Measurements from ENCODE around the gene C10orf120. TPM values are rescaled to one million over a fixed set of nuclear protein-coding genes. Genes with fewer than 3 reads are reported as not detected.

The C10orf120 gene
- total and polyA plus RNA-seq, 2 experiments from 2014 or later: not detected

DNA sequence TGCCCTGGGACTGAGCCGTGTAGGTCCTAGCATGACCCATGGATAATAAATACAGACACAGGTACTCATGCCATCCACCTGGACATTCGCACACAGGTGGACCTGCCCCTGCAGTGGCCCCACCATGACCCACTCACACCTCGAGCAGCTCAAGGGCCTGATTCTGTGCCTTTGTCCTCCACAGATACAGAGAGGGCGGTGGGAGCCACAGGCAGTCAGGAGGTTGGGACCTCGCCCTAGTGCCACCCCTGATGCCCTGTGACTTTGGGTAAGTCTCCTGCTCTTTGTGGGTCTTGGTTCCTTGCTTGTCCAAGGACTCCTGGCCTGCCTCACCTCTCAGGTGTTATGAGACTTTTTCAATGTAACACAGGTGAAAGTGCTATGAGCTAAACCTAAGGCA lies 42.9 kb downstream of the C10orf120 start:
- H3K4me2 ChIP-seq: no peak overlapping the region
- Mint-ChIP-seq H3K9me3 (no peaks in the 10 kb centered on the region), H3K4me3 (no peak overlapping the region), H3K36me3 (ENCODE audit: low read depth) (no peaks in the 10 kb centered on the region), H3K4me1 (peaks cover 3% of the 10 kb centered on the region; the same call in 1 of the 3 replicates), H3K27me3 (ENCODE audit: insufficient read depth, low read depth, poor library complexity) (no peaks in the 10 kb centered on the region), H3K27ac (no peak overlapping the region)
- H3K4me1 ChIP-seq (ENCODE audit: insufficient read depth): no peaks in the 10 kb centered on the region
- H3K27ac ChIP-seq (ENCODE audit: low read depth): no peak overlapping the region
- DNase-seq (ENCODE audit: low spot score) (no peak), ATAC-seq (no peak)
- TF ChIP-seq, protein P1, sequence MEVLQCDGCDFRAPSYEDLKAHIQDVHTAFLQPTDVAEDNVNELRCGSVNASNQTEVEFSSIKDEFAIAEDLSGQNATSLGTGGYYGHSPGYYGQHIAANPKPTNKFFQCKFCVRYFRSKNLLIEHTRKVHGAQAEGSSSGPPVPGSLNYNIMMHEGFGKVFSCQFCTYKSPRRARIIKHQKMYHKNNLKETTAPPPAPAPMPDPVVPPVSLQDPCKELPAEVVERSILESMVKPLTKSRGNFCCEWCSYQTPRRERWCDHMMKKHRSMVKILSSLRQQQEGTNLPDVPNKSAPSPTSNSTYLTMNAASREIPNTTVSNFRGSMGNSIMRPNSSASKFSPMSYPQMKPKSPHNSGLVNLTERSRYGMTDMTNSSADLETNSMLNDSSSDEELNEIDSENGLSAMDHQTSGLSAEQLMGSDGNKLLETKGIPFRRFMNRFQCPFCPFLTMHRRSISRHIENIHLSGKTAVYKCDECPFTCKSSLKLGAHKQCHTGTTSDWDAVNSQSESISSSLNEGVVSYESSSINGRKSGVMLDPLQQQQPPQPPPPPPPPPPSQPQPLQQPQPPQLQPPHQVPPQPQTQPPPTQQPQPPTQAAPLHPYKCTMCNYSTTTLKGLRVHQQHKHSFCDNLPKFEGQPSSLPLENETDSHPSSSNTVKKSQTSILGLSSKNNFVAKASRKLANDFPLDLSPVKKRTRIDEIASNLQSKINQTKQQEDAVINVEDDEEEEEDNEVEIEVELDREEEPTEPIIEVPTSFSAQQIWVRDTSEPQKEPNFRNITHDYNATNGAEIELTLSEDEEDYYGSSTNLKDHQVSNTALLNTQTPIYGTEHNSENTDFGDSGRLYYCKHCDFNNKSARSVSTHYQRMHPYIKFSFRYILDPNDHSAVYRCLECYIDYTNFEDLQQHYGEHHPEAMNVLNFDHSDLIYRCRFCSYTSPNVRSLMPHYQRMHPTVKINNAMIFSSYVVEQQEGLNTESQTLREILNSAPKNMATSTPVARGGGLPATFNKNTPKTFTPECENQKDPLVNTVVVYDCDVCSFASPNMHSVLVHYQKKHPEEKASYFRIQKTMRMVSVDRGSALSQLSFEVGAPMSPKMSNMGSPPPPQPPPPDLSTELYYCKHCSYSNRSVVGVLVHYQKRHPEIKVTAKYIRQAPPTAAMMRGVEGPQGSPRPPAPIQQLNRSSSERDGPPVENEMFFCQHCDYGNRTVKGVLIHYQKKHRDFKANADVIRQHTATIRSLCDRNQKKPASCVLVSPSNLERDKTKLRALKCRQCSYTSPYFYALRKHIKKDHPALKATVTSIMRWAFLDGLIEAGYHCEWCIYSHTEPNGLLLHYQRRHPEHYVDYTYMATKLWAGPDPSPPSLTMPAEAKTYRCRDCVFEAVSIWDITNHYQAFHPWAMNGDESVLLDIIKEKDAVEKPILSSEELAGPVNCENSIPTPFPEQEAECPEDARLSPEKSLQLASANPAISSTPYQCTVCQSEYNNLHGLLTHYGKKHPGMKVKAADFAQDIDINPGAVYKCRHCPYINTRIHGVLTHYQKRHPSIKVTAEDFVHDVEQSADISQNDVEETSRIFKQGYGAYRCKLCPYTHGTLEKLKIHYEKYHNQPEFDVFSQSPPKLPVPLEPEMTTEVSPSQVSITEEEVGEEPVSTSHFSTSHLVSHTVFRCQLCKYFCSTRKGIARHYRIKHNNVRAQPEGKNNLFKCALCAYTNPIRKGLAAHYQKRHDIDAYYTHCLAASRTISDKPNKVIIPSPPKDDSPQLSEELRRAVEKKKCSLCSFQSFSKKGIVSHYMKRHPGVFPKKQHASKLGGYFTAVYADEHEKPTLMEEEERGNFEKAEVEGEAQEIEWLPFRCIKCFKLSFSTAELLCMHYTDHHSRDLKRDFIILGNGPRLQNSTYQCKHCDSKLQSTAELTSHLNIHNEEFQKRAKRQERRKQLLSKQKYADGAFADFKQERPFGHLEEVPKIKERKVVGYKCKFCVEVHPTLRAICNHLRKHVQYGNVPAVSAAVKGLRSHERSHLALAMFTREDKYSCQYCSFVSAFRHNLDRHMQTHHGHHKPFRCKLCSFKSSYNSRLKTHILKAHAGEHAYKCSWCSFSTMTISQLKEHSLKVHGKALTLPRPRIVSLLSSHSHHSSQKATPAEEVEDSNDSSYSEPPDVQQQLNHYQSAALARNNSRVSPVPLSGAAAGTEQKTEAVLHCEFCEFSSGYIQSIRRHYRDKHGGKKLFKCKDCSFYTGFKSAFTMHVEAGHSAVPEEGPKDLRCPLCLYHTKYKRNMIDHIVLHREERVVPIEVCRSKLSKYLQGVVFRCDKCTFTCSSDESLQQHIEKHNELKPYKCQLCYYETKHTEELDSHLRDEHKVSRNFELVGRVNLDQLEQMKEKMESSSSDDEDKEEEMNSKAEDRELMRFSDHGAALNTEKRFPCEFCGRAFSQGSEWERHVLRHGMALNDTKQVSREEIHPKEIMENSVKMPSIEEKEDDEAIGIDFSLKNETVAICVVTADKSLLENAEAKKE (CRISPR knock-in tag; IDR thresholded peaks at IDR 0.05): no peak
- TF ChIP-seq ZNF331 (CRISPR knock-in tag; IDR thresholded peaks at IDR 0.05; ENCODE audit: low read depth) (no peak), POLR2AphosphoS5 (IDR thresholded peaks at IDR 0.05; ENCODE audit: low read depth) (no peak), JUNB (IDR thresholded peaks at IDR 0.05; ENCODE audit: unreplicated experiment) (no peak), ZNF114 (CRISPR knock-in tag; IDR thresholded peaks at IDR 0.05) (no peak)
- TF ChIP-seq, protein P2, sequence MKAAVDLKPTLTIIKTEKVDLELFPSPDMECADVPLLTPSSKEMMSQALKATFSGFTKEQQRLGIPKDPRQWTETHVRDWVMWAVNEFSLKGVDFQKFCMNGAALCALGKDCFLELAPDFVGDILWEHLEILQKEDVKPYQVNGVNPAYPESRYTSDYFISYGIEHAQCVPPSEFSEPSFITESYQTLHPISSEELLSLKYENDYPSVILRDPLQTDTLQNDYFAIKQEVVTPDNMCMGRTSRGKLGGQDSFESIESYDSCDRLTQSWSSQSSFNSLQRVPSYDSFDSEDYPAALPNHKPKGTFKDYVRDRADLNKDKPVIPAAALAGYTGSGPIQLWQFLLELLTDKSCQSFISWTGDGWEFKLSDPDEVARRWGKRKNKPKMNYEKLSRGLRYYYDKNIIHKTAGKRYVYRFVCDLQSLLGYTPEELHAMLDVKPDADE (IDR thresholded peaks at IDR 0.05): no peak
- TF ChIP-seq, protein P3, sequence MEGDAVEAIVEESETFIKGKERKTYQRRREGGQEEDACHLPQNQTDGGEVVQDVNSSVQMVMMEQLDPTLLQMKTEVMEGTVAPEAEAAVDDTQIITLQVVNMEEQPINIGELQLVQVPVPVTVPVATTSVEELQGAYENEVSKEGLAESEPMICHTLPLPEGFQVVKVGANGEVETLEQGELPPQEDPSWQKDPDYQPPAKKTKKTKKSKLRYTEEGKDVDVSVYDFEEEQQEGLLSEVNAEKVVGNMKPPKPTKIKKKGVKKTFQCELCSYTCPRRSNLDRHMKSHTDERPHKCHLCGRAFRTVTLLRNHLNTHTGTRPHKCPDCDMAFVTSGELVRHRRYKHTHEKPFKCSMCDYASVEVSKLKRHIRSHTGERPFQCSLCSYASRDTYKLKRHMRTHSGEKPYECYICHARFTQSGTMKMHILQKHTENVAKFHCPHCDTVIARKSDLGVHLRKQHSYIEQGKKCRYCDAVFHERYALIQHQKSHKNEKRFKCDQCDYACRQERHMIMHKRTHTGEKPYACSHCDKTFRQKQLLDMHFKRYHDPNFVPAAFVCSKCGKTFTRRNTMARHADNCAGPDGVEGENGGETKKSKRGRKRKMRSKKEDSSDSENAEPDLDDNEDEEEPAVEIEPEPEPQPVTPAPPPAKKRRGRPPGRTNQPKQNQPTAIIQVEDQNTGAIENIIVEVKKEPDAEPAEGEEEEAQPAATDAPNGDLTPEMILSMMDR (conservative IDR thresholded peaks at IDR 0.05; ENCODE audit: low read depth in 2 of 2): no peak
- H3K4me3 ChIP-seq: no peak overlapping the region
- 0 out of 2 replicates have a peak, but pooled peaks cover 17% of the 10 kb centered on the region for H3K9me2 ChIP-seq (ENCODE audit: insufficient read depth)
- no peaks in the 10 kb centered on the region for H4K20me1 ChIP-seq (replicated peaks; ENCODE audit: insufficient read depth)
- no peaks in the 10 kb centered on the region for H3K79me2 ChIP-seq (replicated peaks; ENCODE audit: insufficient read depth)
- no peaks in the 10 kb centered on the region for H3F3A ChIP-seq (replicated peaks; ENCODE audit: low read depth)
- no peaks in the 10 kb centered on the region for H3K36me3 ChIP-seq (ENCODE audit: insufficient read depth)
- H2AFZ ChIP-seq: no peak overlapping the region
- no peaks in the 10 kb centered on the region for H3K27me3 ChIP-seq (ENCODE audit: insufficient read depth)

Measured in GM23338 (cell line).